NCI-H2107 treated with DMSO at 0.1 percent for 48 hours (cell line): ENCODE measurements around the gene RBFOX2.
"Not testable (repeated sequence)": the region's sequence is repeated elsewhere in the genome, so short reads cannot be mapped to it uniquely, and the experiment has no call there.

Source experiments
- DNase-seq: peaks from one replicate; lab custom pipeline; 2025; ENCODE audit not compliant: unreplicated experiment; lab: John Stamatoyannopoulos, UW

Gene RBFOX2

DNA sequence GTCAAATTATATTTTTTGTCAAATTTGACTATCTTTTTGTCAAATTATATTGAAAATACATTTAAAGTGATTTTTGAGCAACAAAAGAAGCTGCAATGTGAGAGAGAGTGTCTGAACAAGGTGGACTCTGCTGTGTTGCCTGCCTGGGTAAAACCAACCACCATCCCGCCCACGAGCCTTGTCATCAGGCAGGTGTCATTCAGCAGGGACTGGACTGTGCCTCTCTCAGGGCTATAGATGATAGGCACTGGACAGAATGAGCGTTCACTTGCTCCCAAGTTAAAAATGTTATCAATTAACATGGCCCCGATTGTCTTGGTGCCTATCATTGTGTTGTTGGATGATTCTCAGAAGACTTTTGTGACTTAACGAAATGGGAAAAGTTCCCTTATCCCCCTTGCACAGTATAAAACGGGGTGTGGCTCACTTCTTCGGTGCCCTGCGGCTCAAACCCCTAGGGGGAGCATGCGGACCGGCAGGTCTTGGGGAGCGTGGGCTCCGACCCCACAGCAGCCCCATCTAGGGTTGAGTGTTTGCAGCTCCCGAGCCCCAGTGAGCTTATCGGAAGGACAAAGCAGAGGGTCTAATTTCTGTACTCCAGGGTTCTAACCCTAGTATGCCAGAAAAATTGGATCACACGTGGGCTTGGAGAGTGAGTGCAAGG is 309.3 kb downstream of the RBFOX2 start:
- no peak for DNase-seq

DNA sequence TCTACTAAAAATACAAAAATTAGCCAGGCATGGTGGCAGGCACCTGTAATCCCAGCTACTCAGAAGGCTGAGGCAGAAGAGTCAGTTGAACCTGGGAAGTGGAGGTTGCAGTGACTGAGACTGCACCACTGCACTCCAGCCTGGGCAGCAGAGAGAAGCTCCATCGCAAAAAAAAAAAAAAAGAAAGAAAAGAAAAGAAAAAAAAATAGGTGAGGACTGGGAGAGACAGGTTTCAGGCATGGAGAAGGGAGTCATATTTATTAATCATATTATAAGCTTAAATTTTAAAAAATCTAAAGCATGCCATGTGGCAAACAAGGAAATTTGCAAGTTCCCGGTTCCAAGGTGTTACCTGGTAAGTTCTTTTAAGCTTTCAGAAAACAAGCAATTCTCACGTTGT is 311.1 kb downstream of the RBFOX2 start, which contains the start of gene APOL5:
APOL5 (plus strand) TSS at position 301 of the 400 bp plus-strand sequence; CDS start at position 301, 0 bp downstream.
- DNase-seq: no peak

DNA sequence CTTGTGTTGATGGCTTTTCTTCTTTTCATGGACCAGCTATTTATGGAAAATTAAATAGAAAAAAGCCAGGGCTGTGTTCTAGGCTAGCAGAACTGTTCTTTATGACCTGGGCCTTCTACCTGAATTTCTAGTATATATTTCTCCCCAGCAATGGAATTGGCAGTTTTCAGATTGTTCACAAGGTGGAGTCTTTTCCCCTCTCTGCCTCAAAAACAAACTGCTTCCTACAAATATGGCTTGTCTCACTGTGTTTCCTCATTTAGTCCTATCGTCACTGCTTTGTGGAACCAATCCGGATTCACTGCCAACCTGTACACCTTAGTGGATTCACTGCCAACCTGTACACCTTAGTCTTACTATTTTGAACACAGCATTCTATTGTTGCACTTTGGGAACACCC is 316.0 kb downstream of the RBFOX2 start:
- no peak for DNase-seq

DNA sequence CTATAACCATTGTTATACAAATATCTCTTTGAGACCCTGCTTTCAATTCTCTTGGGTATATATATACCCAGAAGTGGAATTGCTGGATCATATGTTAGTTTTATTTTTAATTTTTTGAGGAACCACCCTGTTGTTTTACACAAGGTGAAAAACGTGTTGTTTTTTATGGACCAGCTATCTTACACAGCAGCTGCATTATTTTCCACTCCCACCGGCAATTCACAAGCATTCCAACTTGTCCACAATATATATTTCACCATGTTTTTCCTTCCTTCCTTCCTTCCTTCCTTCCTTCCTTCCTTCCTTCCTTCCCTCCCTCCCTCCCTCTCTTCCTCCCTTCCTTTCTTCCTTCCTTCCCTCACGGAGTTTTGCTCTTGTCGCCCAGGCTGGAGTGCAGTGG is 317.3 kb downstream of the RBFOX2 start:
- no peak for DNase-seq

DNA sequence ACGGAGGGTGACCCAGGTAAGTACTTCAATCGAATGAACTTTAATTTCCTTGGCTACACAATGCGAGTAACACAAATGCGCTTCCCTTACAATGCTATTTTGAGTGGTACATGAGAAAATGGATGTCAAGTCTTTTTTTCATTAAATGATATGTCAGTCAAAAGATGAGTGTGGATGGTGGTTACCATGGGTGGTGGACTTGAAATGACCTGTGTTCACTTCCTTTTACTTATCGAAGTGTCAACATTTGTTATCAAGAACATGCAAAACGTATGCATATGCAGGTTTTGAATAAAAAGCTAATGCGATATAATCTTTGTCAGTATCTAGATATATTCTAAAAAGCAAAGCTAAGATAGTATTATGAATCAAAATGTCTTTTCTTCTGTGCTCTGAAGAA is 319.7 kb downstream of the RBFOX2 start:
- DNase-seq: no peak

DNA sequence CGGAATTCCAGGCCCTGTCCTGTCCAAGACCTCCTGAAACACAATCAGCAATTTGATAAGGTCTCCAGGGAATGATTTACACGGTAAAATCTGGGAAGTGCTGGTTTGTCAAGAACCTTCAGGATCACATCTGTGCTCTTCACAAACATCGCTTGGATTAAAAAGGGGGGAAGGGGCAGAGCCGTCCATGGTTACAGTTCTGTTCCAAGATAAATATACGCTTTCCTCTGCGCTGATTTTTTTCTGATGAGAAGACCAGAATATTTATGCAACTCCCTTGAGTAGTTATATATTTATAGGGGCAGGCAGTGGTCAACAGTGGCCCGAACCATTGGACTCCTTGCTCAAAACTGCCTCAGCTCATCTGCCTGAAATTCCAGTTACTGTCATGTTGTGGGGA is 320.2 kb downstream of the RBFOX2 start:
- no peak for DNase-seq

DNA sequence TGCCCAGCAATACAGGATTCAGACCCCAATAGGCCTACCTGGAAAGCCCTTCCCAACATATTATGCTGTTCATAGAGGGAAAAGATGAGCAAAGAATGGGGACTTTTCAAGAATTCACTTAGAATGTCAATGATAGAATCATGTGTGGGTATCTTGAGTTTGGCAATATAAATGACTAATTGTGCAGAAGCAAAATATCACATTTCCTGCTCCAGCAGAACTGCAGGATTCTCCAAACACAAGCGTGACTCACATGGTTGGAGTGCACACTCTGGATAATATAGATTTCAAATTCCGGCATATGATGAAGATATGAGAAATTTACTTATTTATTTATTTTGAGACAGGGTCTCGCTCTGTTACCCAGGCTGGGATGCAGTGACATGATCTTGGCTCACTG is 323.5 kb downstream of the RBFOX2 start:
- DNase-seq: no peak

DNA sequence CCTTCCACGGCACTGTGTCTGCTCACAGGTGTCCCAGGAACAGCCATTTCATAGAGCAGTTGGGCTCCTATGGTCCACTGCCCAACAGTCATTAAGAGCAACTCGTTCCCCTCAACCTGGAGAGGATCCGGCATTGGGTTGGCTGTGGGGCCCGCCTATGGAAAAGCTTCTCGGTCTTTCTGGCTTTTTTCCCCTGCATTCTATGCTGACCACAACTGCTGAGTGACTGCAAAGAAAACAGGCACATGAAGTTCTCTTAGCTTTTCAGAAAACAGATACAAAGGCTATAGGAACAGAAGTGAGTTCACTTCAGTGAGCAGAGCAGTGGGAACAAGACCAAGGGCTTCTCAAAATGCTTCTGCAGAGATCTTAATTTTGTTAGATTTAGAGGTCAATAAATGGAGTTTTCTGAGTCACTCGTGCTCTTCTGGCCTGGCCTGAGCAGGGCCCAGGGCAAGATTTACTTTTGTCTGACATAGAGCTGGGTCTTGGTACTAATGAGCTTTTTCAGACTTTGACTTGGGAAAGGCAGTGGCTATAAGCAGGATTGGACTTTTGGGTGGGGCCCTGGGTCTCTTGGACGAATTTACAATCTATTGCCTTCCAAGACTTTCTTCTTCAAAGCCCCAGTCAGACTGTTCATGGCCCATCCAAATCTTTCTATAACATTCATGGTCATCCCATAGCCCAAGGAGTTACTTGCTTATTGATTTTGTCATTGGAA is 324.6 kb downstream of the RBFOX2 start:
- no peak for DNase-seq

DNA sequence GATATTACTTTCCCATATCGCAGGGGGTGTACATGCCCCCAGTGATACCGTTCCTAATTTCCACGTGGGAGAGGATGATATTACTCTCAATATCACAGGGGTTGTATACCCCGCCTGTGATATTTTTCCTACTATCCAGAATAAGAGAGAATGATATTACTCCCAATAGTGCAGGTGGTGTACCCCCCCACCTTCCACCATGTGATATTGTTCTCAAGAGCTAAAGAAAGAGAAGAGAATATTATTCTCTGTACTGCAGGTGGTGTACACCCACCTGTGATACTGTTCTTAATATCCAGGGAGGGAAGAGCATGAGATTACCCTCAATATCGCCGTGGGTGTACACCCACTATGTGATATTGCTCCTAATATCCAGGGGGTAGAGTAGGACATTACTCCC is 328.8 kb downstream of the RBFOX2 start:
- not testable (repeated sequence) for DNase-seq

DNA sequence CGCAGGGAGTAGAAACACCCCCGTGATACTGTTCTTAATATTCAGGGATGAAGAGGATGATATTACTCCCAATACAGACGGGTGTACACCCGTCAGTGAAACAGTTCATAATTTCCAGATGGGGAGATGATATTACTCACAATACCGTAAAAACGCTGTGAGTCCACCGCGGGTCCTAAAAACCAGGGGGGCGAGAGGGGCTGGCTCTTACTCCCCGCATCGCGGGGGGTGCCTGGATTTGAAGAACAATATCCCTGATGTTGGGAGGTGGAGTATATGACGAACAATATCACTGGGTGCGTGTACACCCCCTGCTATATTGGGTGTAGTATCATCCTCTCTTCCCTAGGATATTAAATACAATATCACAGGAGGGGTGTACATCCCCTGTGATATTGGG is 331.5 kb downstream of the RBFOX2 start:
- no peak for DNase-seq

DNA sequence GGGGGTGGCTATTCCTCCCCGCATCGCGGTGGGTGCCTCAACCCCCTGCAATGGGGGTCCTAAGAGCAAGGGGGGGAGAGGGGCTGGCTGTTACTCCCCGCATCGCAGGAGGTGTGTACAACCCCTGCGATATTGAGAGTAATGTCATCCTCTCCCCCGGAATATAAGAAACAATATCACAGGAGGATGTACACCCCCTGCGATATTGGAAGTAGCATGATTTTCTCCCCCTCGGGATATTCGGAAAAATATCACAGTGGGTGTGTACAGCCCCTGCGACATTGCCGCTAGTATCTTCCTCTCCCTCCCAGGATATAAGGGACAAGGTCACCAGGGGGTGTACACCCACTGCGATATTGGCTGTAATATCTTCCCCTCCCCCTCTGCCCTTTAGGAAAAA is 333.4 kb downstream of the RBFOX2 start:
- no peak for DNase-seq

DNA sequence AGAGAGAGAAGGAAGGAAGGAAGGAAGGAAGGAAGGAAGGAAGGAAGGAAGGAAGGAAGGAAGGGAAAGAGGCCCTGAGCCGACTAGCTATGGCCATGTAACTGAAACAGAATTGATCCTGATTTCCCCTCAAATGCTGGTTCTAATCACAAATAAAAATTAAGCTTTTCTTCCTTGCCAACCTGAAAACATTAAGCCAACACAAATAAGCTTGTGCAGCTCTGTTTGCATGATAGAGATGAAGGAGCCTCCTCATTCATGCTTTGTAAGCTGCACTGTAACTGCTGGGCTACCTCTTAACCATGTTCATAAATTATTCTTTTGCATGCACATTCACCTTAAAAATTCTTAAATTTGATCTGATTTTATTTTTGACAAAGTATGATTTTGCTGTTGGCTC is 338.6 kb downstream of the RBFOX2 start:
- no peak for DNase-seq

DNA sequence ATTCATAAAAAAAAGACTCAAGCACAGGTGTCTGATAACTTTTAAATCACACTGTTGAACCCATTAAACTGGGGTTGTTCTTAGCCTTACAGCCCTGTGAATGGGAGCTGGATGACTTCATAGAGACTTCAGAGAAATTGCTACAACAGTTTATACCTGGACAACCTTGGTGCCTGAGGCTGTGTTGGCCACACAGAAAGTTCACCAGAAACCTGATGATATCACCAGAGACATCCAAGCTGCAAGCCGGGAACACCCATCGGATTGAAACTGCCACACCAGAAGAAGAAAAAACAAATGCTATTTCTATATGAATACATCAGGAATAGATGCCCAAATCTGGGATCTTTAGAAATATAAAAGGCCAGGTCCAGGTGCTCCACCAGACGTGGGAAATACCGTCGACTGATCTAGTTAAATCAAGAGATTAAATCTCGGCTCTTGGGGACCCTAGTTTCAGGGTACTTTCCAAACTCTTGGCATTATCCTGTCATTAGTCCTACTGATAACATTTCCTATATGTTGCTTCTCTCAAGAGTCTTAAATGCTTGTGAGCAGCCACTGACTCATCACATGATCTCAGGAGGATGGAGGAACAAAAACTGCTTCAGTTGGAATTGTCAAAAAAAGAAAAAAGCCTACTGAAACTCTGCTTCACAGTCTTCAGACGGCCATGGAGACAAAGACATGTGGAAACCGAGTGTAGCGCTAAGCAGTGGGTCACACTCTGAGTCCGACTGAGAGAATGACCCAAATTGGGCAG is 339.5 kb downstream of the RBFOX2 start:
- DNase-seq: no peak
